NK-92 treated with Interleukin-12 subunit alpha and Interleukin-12 subunit beta, amount 100 ng/mL, for 24 hours (cell line): ENCODE data around the gene RAE1.
"Not testable (repeated sequence)": the region's sequence is repeated elsewhere in the genome, so short reads cannot be mapped to it uniquely, and the experiment has no call there.

Source experiments
- DNase-seq: peaks from one replicate; lab custom pipeline; 2025; lab: John Stamatoyannopoulos, UW

RAE1 gene

DNA sequence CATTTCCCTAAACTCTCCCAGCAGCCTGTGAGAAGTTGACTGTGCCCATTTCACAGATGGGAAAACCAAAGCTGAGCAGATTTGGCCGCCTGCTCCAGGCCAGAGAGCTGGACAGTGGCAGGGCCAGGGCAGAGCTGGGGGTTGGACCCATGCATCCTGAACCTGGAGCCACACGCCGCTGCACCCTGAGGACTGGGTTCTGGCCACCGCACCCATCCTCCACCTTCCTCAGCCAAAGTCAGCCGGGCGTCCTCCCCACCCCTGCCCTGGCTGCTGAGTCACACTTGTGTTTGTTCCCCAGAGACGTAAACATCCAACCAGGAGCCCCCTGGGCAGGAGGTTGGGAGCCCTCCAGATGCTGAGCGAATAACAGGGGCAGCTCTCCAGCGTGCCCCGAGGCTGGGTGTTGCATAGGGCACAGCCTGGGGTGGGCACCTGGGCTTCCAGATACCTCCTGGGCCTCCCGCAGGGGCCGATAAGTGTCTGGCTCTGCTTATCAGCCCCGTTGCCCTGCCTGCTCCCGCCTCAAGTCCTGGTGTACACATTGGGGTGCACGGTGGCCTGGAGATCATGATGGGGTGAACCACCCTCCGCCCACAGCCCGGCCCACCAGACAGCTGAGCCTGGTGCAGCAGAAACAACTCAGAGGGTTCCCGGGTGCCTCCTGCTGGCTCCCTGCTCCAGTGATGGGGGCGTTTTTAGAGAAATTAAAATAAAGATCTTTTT, 64.0 kb downstream of the RAE1 start:
- no peak for DNase-seq

- no peak for DNase-seq
Observed at GRCh38 chr20:57415771-57416170, 64.7 kb downstream of the RAE1 start.

DNA sequence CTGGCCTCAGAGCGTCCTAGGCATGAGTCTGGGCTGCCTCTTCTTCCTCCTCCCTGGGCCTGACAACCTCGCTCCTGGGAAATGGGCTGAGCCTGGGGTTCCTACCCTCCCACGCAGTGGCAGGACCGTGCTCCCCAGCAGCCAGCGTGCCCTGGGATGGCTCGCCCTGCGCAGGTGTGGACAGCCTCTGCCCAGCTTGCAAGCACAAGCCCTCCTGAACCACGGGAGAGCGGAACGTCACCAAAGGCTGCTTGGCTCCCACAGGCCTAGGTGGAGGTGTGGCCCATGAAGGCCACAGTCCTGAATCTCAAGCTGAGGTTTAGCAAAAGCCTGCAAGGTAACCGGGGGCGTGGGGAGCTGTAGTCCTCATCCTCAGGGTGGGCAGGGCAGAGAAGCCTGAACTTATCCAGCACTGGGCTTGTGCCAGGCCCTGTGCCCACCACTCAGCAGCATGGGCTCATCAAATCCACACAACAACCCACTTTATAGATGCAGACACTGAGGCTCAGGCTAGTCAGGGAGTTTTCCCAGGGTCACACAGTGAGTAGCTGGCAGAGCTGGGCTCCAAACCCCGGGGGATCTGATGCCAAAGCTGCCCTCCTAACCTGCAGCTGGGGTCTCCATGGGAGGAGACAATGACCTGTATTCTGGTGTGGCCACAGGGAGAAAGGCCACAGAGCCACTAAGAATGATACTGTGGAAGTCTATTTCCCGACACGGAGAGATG, 65.4 kb downstream of the RAE1 start:
- DNase-seq = no peak

- no peak for DNase-seq
Observed at GRCh38 chr20:57417051-57417689, 66.1 kb downstream of the RAE1 start.

DNA sequence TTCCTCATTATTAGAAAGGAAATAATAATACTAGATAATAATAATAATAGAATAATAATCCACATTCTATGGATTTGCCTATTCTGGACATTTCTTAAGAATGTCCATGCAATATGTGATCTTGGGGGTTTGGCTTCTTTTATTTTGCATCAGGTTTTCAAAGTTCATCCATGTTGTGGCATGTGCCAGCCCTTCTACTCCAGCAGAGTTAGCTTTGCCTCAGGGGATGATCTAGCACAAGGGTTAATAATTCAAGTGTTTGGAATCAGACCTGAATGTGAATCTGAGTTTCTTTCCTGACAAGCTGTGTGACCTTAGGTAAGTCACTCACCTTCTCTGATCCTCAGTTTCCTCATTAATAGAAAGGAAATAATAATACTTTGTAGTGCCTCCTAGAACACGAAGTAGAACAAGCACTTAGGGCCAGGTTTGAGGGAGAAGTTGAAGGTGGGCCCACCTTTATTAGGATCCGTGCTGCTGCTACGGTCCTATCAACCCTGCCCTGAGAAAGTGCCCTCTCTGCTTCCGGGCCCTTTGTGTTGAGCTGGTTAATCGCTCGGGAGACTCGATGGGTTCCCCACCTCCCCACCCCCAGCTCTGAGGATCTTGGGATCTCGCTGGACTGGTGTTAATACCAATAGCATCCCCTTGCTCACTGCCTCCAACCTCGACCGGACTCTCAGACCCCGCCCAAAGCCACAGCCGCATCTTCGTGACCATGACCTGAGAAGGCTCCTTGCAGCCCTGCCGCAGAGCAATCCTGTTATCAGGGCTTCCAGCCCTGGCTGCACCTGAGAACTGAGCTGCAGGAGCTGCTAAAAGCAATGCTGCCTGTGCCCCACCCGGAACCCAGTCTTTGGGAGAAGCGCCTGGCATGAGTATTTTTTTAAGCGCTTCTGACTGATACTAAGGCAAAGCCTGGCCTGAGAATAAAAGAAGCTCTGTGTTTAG, 67.0 kb downstream of the RAE1 start:
- DNase-seq = no peak

DNA sequence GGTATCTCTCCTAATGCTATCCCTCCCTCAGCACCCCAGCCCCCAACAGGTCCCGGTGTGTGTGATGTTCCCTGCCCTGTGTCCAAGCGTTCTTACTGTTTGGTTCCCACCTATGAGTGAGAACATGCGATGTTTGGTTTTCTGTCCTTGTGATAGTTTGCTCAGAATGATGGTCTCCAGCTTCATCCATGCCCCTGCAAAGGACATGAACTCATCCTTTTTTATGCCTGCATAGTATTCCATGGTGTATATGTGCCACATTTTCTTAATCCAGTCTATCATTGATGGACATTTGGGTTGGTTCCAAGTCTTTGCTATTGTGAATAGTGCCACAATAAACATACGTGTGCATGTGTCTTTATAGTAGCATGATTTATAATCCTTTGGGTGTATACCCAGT, 68.4 kb downstream of the RAE1 start:
- not testable (repeated sequence) for DNase-seq

- no peak for DNase-seq
Observed at GRCh38 chr20:57420571-57421252, 69.7 kb downstream of the RAE1 start.

DNA sequence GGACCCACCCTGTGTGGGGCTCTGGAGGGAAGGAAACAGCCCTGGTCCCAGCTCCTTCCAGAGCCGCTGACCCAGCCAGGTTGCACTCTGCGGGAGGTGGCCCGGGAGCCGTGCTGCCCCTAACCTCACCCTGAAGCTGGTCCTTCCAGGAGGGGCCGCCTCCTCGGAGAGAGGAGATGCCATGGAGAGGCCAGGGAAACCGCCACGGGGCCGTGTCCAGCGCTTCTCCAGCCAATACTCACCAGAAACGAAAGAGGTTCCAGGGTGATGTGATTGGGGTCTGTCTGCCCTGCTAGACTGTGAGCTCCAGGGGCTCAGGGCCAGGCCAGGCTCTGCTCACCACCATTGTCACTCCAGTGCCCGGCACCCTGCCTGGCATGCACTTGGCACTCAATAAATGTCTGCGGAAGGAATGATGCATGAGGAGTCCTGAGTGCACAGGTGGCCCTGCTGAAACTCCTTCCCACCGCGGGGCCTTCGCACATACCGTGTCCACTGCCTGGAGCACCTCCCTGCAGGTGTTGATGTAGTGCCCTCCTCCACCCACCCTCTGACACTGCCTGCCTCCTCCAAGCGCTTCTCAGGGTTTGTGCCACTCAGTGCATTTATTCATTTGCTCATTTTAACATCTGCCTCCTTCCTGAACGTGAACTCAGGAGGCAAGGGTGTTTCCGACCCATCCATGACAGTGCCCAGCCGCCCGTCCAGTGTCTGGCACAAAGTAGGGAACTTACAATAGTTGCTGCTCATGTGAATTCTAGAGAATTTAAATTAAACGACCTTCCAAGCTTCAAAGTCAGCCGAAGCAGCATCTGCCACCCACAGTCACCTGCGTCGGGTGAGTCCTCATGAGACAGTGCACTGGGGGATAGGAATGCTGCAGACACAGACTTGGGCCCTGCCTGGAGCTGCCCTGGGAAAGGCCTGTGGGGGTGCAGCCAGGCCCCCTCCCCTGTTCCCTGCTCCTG, 70.5 kb downstream of the RAE1 start:
- no peak for DNase-seq

- no peak for DNase-seq
Observed at GRCh38 chr20:57422254-57422653, 71.2 kb downstream of the RAE1 start.

GRCh38 chr20:57425150-57426013, 74.3 kb downstream of the RAE1 start:
- DNase-seq = no peak

DNA sequence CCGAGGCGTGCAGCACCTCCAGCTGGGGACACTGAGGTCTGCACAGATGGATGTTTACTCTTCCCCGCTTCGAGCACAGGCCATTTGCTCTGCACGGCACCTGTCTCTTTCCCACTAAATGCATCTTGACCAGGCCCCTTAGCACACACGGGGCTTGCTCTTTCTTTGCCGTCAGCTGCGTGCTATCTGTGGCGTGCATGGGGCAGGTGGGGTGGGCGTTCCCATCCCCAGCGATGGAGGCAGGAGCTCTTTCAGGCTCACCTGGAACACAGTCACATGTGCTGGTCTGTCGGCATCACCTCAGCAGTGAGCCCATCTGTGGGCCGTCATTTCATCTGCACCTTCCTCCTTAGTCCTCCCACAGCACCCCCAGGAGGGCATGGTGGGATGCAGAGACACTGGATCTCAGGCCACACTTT, 75.2 kb downstream of the RAE1 start:
- no peak for DNase-seq

GRCh38 chr20:57426831-57427230, 75.8 kb downstream of the RAE1 start:
- DNase-seq = no peak

DNA sequence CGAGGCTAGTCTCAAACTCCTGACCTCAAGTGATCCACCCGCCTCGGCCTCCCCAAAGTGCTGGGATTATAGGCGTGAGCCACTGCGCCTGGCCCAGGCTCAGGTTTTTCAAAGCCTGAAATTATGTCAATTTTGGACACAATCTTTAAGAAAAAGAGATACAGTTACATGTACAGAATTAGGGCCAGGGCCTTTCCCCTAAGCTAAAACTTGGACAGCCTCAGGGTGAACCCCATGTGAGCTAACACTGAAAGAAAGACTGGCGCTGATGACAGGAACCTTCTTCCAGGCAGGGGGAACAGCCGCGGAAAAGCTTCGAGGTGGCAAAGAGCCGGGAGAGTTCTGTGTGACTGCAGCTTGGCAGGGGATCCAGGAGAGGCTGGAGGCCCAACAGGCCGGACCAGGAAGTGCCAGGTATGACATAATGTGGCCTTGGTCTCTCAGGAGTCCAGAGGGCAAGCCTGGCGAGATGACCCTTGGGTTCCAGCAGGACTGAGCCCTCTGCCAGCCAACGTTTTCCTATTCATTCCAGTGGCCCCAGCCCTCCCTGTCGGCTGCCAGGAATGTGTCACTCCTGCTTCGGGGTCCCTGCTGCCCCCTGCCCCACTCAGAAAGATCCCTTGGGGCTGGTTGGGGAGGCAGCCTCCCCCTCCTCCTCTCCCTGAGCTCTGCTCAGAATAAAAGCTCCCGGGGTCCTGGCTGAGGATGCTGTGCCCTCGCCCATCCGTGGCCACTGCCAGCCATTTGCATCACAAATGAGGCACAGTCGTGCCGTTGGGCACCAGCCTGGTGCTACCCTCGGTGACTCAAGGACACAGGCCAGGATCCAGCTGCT, 77.5 kb downstream of the RAE1 start:
- DNase-seq = no peak
